Neural crest cell (in vitro differentiated cells): ENCODE data around the gene LAMC2. TPM values are rescaled to one million over a fixed set of nuclear protein-coding genes. Genes with fewer than 3 reads are reported as not detected.

Source experiments
- DNase-seq: peaks from one replicate; pipeline ENCODE4 v3.0.0; 2021; ENCODE audit warnings: low read depth, mixed read lengths, low spot score
- H3K27ac Mint-ChIP-seq: one replicate; pipeline ENCODE4 v1.8.0; 2021; ENCODE audit warnings: mild to moderate bottlenecking, mixed read lengths; ENCODE audit not compliant: unreplicated experiment
- H3K27me3 Mint-ChIP-seq: 2 replicates; pipeline ENCODE4 v1.8.0; 2021; ENCODE audit warnings: low read depth, mild to moderate bottlenecking, mixed read lengths
- H3K36me3 Mint-ChIP-seq: 2 replicates; pipeline ENCODE4 v1.8.0; 2021; ENCODE audit warnings: low read depth, mild to moderate bottlenecking, mixed read lengths
- H3K4me1 Mint-ChIP-seq: 2 replicates; pipeline ENCODE4 v1.8.0; 2021; ENCODE audit warnings: mixed read lengths
- H3K4me3 Mint-ChIP-seq: one replicate; pipeline ENCODE4 v1.8.0; 2021; ENCODE audit warnings: mild to moderate bottlenecking, mixed read lengths
- H3K9me3 Mint-ChIP-seq: 2 replicates; pipeline ENCODE4 v1.8.0; 2021; ENCODE audit warnings: mixed read lengths
- CTCF ChIP-seq: fragments of 200-600 bp; sonication (generic); conservative IDR thresholded peaks from 2 replicates; pipeline ENCODE4 v1.5.0; 2021; ENCODE audit warnings: antibody characterized with exemption, mild to moderate bottlenecking
- total RNA-seq: library from RNA; stranded (reverse); gene quantifications from 2 replicates; pipeline ENCODE4 v1.2.1, GENCODE V29; 2021

Gene LAMC2
- total RNA-seq, 1 donor from 2014 or later = not detected

- no peak for TF ChIP-seq CTCF
- H3K4me1 Mint-ChIP-seq = peaks cover 22% of the 10 kb centered on the region
These were observed 96.2 kb downstream of the LAMC2 start for GRCh38 chr1:183282101-183282855.

GRCh38 chr1:183283286-183283685 is 97.2 kb downstream of the LAMC2 start:
- Mint-ChIP-seq H3K4me3 (no peak overlapping the region), H3K4me1 (peaks cover 14% of the 10 kb centered on the region), H3K9me3 (no peaks in the 10 kb centered on the region), H3K36me3 (no peaks in the 10 kb centered on the region), H3K27ac (no peak overlapping the region), H3K27me3 (peaks cover 4% of the 10 kb centered on the region)
- no peak for TF ChIP-seq CTCF
- DNase-seq = no peak

More at GRCh38 chr1:183282101-183282855, 96.2 kb downstream of the LAMC2 start:
- no peak overlapping the region for H3K27ac Mint-ChIP-seq
- H3K36me3 Mint-ChIP-seq = no peaks in the 10 kb centered on the region
- no peak overlapping the region for H3K4me3 Mint-ChIP-seq
- peaks cover 4% of the 10 kb centered on the region for H3K27me3 Mint-ChIP-seq
- H3K9me3 Mint-ChIP-seq = no peaks in the 10 kb centered on the region
- no peak for DNase-seq

- H3K36me3 Mint-ChIP-seq = no peaks in the 10 kb centered on the region
- no peak for TF ChIP-seq CTCF
- H3K9me3 Mint-ChIP-seq = no peaks in the 10 kb centered on the region
- H3K27me3 Mint-ChIP-seq = peaks cover 4% of the 10 kb centered on the region
- peaks cover 6% of the 10 kb centered on the region for H3K4me1 Mint-ChIP-seq
- DNase-seq = no peak
- H3K27ac Mint-ChIP-seq = no peak overlapping the region
- no peak overlapping the region for H3K4me3 Mint-ChIP-seq
These were observed 98.0 kb downstream of the LAMC2 start for GRCh38 chr1:183284086-183284485.

GRCh38 chr1:183285256-183285655 is 99.2 kb downstream of the LAMC2 start:
- H3K4me3 Mint-ChIP-seq = no peak overlapping the region
- H3K27me3 Mint-ChIP-seq = peaks cover 4% of the 10 kb centered on the region
- DNase-seq = no peak
- H3K9me3 Mint-ChIP-seq = no peaks in the 10 kb centered on the region
- H3K36me3 Mint-ChIP-seq = no peaks in the 10 kb centered on the region
- TF ChIP-seq CTCF = no peak
- no peak overlapping the region for H3K27ac Mint-ChIP-seq
- peaks cover 6% of the 10 kb centered on the region for H3K4me1 Mint-ChIP-seq

- H3K4me3 Mint-ChIP-seq = no peak overlapping the region
- TF ChIP-seq CTCF = no peak
- H3K9me3 Mint-ChIP-seq = no peaks in the 10 kb centered on the region
- H3K27ac Mint-ChIP-seq = no peak overlapping the region
- H3K4me1 Mint-ChIP-seq = peaks cover 6% of the 10 kb centered on the region
- no peaks in the 10 kb centered on the region for H3K36me3 Mint-ChIP-seq
- H3K27me3 Mint-ChIP-seq = peaks cover 4% of the 10 kb centered on the region
- no peak for DNase-seq
These were observed 99.7 kb downstream of the LAMC2 start for GRCh38 chr1:183285746-183286145.
